IPS-18c (cell line): ENCODE data around the gene ADD2.
"Not testable (repeated sequence)": the region's sequence is repeated elsewhere in the genome, so short reads cannot be mapped to it uniquely, and the experiment has no call there.

ENCODE experiments used
- H3K4me3 ChIP-seq: 2 replicates; pipeline ENCODE4 v1.7.0; 2013; ENCODE audit warnings: low read depth, mild to moderate bottlenecking, low read length, moderate library complexity; ENCODE audit not compliant: insufficient read depth
- H3K9me3 ChIP-seq: one replicate; pipeline ENCODE4 v1.6.1; 2013; ENCODE audit warnings: mild to moderate bottlenecking, low read length, moderate library complexity; ENCODE audit not compliant: control insufficient read depth, insufficient read depth

Gene ADD2

GRCh38 chr2:70743068-70743467 lies 24.9 kb downstream of the ADD2 start:
- Histone ChIP-seq H3K4me3 (no peak overlapping the region), H3K9me3 (no peaks in the 10 kb centered on the region)

DNA sequence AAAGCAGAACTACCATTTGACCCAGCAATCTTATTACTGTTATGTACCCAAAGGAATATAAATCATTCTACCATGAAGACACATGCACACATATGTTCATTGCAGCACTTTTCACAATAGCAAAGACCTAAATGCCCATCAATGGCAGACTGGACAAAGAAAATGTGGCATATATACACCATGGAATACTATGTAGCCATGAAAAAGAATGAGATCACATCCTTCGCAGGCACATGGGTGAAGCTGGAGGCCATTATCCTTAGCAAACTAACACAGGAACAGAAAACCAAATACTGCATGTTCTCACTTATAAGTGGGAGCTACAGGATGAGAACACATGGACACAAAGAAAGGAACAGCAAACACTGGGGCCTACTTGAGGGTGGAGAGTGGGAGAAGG lies 28.5 kb downstream of the ADD2 start:
- H3K4me3 ChIP-seq, H3K9me3 ChIP-seq: not testable (repeated sequence)

DNA sequence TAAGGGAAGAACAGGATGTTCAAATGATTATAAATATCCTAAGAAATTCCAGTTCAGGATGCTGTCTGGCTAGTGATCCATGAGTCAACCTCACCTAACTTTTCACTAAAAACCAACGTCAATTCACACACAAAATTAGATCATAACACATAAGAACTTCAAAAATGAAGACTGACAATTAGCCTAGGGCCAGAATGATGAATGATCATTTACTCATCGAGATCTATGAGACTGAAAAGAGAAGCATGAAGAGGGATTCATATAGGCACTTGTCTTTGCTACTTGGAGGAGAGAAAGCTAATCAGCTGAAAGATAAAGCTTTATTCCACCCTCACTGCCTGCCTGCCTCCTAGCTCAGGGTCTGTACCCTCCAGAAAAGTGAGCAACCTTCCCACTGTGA lies 29.8 kb downstream of the ADD2 start:
- Histone ChIP-seq H3K4me3 (no peak overlapping the region), H3K9me3 (no peaks in the 10 kb centered on the region)

GRCh38 chr2:70735071-70735470 lies 32.9 kb downstream of the ADD2 start:
- Histone ChIP-seq H3K4me3 (no peak overlapping the region), H3K9me3 (no peaks in the 10 kb centered on the region)

- H3K9me3 ChIP-seq: no peaks in the 10 kb centered on the region
- H3K4me3 ChIP-seq: no peak overlapping the region
Measured at GRCh38 chr2:70733646-70734180, 34.3 kb downstream of the ADD2 start.

- H3K4me3 ChIP-seq: no peak overlapping the region
Measured at GRCh38 chr2:70732766-70733645, 35.0 kb downstream of the ADD2 start.

DNA sequence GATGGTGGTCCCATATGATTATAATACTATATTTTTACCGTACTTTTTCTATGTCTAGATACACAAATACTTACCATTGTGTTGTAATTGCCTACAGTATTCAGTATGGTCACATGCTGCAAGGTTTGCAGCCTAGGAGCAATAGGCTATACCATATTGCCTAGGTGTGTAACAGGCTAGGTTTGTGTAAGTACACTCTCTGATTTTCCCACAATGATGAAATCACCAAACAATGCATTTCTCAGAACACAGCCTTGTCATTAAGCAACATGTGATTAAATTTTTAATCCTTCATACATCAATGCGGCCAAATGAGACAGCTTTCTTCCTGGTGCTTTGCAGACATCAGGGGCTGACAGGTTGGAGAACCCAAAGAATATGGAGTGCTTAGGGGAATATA lies 37.3 kb downstream of the ADD2 start:
- Histone ChIP-seq H3K9me3 (peaks cover 2% of the 10 kb centered on the region), H3K4me3 (no peak overlapping the region)

More at GRCh38 chr2:70732766-70733645, 35.0 kb downstream of the ADD2 start:
- H3K9me3 ChIP-seq: no peaks in the 10 kb centered on the region

DNA sequence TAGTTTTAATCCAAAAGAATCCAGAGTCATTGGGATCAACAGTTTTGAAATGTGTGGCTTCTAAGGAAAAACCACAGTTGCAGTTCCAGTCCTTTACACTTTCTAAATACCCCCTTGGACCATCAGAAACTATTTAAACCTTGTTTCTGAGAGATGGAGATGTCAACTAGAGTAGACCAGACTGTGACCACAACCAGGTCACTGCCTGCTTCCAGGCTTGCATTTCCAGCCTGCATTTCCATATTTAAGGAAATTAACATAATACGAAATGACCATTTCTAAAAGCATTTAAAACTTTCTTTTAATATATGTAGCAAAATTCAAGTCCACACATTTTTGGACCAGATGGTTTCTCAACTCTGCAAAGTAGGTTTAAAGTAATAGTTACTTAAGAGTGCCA lies 38.4 kb downstream of the ADD2 start:
- H3K4me3 ChIP-seq: no peak overlapping the region
- peaks cover 2% of the 10 kb centered on the region for H3K9me3 ChIP-seq

DNA sequence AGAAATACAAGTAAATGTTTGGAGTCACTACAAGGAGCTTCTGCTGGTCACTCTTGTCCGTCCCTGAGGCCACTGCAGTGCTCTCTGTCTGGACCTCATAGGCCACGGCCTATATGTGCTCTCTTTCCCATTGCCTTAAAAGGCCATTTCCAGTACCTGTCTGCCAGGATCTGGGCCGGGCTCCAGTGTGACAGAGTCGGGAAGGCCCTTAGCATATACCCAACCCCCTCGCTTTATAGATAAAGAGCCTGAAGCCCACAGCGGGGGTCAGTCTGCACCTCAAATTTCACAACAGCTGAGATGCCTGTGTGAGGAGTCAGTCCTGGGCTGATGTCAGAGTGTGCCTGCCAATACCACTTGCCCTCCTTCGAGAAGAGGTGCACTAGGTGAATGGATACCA lies 39.9 kb downstream of the ADD2 start:
- Histone ChIP-seq H3K9me3 (peaks cover 2% of the 10 kb centered on the region), H3K4me3 (no peak overlapping the region; the same call in 1 of the 2 replicates)

- H3K9me3 ChIP-seq: peaks cover 2% of the 10 kb centered on the region
- no peak overlapping the region for H3K4me3 ChIP-seq
Measured at GRCh38 chr2:70726947-70727725, 40.9 kb downstream of the ADD2 start.

- peaks cover 2% of the 10 kb centered on the region for H3K9me3 ChIP-seq
- H3K4me3 ChIP-seq: no peak overlapping the region
Measured at GRCh38 chr2:70725505-70725904, 42.5 kb downstream of the ADD2 start.

DNA sequence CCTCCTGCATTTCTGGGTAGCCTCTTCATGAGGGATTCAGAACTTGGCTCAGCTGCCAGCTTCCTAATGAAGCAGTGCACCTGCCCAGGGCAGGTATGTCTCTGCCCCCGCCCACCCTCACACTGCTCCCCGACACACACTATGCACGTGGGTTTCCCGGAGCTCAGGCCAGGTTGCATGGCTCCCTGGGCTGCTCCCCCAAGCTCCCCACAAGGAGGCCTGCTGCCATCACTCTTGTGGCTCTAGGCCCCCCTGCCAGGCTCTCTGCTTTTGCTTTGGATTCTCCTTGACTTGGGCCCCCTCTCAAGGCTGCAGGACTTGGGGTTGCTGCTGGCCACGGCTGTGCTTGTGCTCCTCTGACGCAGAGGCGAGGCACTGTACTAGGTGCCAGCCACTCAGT lies 43.6 kb downstream of the ADD2 start:
- H3K9me3 ChIP-seq: peaks cover 2% of the 10 kb centered on the region
- H3K4me3 ChIP-seq: no peak overlapping the region

DNA sequence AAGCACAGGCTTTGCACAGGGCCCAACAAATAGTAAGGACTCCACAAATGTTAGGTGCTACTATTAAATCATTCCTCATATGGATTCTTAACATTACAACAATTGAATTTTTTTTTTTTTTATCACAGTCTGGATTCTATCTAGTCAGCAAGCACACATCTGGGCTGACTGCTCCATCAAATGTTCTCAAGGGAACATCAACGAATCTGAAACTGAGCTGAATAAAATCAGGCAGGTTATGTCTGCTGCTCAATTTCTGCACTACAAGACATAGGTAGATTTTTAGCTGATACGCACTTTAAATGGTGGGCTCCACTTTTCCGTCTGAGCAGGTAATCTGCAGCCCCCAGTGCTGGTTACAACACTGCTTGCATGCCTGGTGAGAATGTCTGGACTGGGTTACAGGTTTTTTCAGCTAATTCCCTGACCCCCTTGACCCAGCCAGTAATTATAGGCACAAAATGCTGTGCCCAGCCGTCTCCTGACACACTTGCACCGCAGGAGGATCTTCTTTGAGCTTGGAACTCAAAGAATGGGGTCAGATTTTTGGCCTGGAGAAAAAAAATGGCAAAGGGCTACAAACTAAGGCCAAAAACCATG lies 44.6 kb downstream of the ADD2 start:
- Histone ChIP-seq H3K4me3 (no peak overlapping the region), H3K9me3 (peaks cover 2% of the 10 kb centered on the region)

GRCh38 chr2:70720124-70720523 lies 47.9 kb downstream of the ADD2 start:
- Histone ChIP-seq H3K4me3 (no peak overlapping the region), H3K9me3 (no peaks in the 10 kb centered on the region)

- Histone ChIP-seq H3K4me3 (no peak overlapping the region), H3K9me3 (no peaks in the 10 kb centered on the region)
Measured at GRCh38 chr2:70719231-70719630, 48.8 kb downstream of the ADD2 start.

DNA sequence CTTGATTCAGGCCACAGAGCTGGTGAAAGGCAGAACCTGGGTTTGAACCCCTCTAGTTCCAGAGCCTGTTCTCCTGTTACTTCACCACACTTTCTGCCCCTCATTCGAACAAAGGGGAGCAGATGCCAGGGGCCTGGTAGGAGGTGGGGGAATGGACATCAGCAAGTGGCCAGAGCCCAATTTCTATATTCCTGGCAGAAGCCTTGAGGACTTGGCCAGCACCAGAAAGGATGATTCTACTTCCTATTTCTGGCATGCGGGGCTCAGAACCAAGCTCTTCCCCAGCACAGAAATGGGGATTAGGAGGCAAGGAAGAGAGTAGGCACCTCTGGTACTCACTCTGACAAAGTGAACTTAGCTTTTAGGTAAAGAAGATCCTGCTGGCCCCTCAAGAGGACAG lies 49.3 kb downstream of the ADD2 start:
- Histone ChIP-seq H3K4me3 (no peak overlapping the region), H3K9me3 (no peaks in the 10 kb centered on the region)

DNA sequence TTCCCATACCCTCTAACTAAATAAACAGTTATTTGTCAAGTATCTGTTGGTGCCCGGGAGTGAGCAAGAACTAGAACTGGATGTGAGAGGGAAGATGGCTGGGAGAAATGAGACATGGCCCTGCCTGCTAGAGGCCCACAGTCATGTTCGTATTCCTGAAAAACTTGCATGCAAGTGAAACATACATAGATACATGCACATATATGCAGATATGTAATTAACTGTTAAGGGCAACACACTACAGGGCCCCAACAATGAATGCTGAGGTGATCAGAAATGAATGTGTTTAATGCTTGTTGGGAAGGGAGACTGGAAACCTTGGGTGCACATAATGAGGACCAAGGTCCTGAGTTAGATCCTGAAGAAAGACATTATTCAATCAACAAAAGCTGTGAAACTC lies 49.8 kb downstream of the ADD2 start:
- H3K4me3 ChIP-seq: no peak overlapping the region
- no peaks in the 10 kb centered on the region for H3K9me3 ChIP-seq
